Measurements from ENCODE around the gene RNF208.

DNA sequence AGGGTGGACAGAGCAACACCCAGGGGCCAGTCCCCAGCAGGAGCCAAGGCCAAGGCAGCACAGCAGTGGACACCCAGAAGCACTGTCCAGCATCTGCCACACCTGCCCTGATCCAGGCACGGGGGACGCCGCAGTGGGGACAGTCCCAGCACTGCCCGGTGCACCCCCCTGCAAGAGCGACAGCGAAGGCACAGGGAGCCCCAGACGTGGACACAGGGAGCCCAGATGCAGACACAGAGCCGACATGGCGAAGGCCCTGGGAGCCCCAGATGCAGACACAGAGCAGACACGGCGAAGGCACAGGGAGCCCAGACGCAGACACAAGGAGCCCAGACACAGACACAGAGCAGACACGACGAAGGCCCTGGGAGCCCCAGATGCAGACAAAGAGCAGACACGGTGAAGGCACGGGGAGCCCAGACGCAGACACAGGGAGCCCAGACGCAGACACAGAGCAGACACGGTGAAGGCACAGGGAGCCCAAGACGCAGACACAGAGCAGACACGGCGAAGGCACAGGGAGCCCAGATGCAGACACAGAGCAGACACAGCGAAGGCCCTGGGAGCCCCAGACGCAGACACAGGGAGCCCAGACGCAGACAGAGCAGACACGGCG lies 38.0 kb downstream of the RNF208 start:
- TF ChIP-seq POLR2AphosphoS5 (IDR thresholded peaks at IDR 0.05; ENCODE audit: borderline replicate concordance, low read depth, low read length) (no peak), EZH2 (IDR thresholded peaks at IDR 0.05) (no peak)

Measured in SK-N-MC (cell line).